Hematopoietic multipotent progenitor cell treated with erythropoietin and hydrocortisone succinate and interleukin-3 and kit ligand, for 17 days (in vitro differentiated cells): ENCODE data around the gene ANGPTL8.

Experiments
- DNase-seq: peaks from one replicate; pipeline ENCODE4 v3.0.0-alpha.2; 2015; ENCODE audit warnings: low spot score

ANGPTL8 gene

GRCh38 chr19:11203194-11204075, 36.0 kb upstream of the ANGPTL8 start:
- DNase-seq = peak; percentile 72

- no peak for DNase-seq
Observed at GRCh38 chr19:11204076-11204602, 35.3 kb upstream of the ANGPTL8 start.

- DNase-seq = no peak
Observed at GRCh38 chr19:11204943-11205349, 34.5 kb upstream of the ANGPTL8 start.

GRCh38 chr19:11205939-11206570, 33.4 kb upstream of the ANGPTL8 start:
- no peak for DNase-seq

GRCh38 chr19:11208561-11209471, 30.6 kb upstream of the ANGPTL8 start:
- no peak for DNase-seq

GRCh38 chr19:11209839-11210655, 29.4 kb upstream of the ANGPTL8 start:
- DNase-seq = no peak

- no peak for DNase-seq
Observed at GRCh38 chr19:11210656-11210928, 28.8 kb upstream of the ANGPTL8 start.

- no peak for DNase-seq
Observed at GRCh38 chr19:11214387-11214786, 25.0 kb upstream of the ANGPTL8 start.

GRCh38 chr19:11221082-11221598, 18.3 kb upstream of the ANGPTL8 start:
- no peak for DNase-seq

- no peak for DNase-seq
Observed at GRCh38 chr19:11223200-11223599, 16.2 kb upstream of the ANGPTL8 start.

- no peak for DNase-seq
Observed at GRCh38 chr19:11224429-11224828, 15.0 kb upstream of the ANGPTL8 start.

GRCh38 chr19:11225172-11225571, 14.2 kb upstream of the ANGPTL8 start:
- DNase-seq = no peak

GRCh38 chr19:11225815-11226214, 13.6 kb upstream of the ANGPTL8 start:
- no peak for DNase-seq

- DNase-seq = no peak
Observed at GRCh38 chr19:11226716-11227166, 12.7 kb upstream of the ANGPTL8 start.

GRCh38 chr19:11227195-11227886, 12.1 kb upstream of the ANGPTL8 start:
- peak; percentile 17 for DNase-seq

GRCh38 chr19:11230621-11231386, 8.6 kb upstream of the ANGPTL8 start:
- no peak for DNase-seq

GRCh38 chr19:11232555-11232954, 6.9 kb upstream of the ANGPTL8 start:
- no peak for DNase-seq

GRCh38 chr19:11233073-11233472, 6.3 kb upstream of the ANGPTL8 start:
- DNase-seq = no peak

GRCh38 chr19:11234486-11235075, 4.8 kb upstream of the ANGPTL8 start:
- no peak for DNase-seq
